Progenitor cell of endocrine pancreas (in vitro differentiated cells): ENCODE results near the gene RIF1. TPM values are rescaled to one million over a fixed set of nuclear protein-coding genes. Genes with fewer than 3 reads are reported as not detected.

Experiments used
- DNase-seq: peaks from one replicate; pipeline ENCODE4 v3.0.0; 2021; ENCODE audit warnings: low spot score; ENCODE audit not compliant: unreplicated experiment
- H3K27ac Mint-ChIP-seq: 2 replicates; pipeline ENCODE4 v1.8.0; 2021; ENCODE audit warnings: mild to moderate bottlenecking, moderate library complexity, mixed read lengths
- H3K27me3 Mint-ChIP-seq: 2 replicates; pipeline ENCODE4 v1.8.0; 2021; ENCODE audit warnings: mixed read lengths
- H3K36me3 Mint-ChIP-seq: 2 replicates; pipeline ENCODE4 v1.8.0; 2022; ENCODE audit warnings: mixed read lengths; ENCODE audit not compliant: insufficient read depth
- H3K4me1 Mint-ChIP-seq: 2 replicates; pipeline ENCODE4 v1.8.0; 2021; ENCODE audit warnings: low read depth, mixed read lengths
- H3K4me3 Mint-ChIP-seq: 2 replicates; pipeline ENCODE4 v1.8.0; 2021; ENCODE audit warnings: low read depth, mild to moderate bottlenecking, moderate library complexity, mixed read lengths
- H3K9me3 Mint-ChIP-seq: 2 replicates; pipeline ENCODE4 v1.8.0; 2021; ENCODE audit warnings: low read depth, mixed read lengths
- CTCF ChIP-seq: fragments of 200-600 bp; sonication (generic); IDR thresholded peaks from one replicate; pipeline ENCODE4 v1.5.0; 2021; ENCODE audit warnings: antibody characterized with exemption, mild to moderate bottlenecking; ENCODE audit not compliant: unreplicated experiment
- total RNA-seq: library from RNA; stranded (reverse); gene quantifications from 2 replicates; pipeline ENCODE4 v1.2.1, GENCODE V29; 2021

RIF1 gene
- total RNA-seq, 1 donor from 2014 or later = 54.4 TPM

GRCh38 chr2:151439127-151439526 is 29.4 kb downstream of the RIF1 start:
- H3K27ac Mint-ChIP-seq = no peak overlapping the region
- peaks cover 32% of the 10 kb centered on the region for H3K36me3 Mint-ChIP-seq
- H3K4me3 Mint-ChIP-seq = no peak overlapping the region
- no peak for TF ChIP-seq CTCF
- H3K4me1 Mint-ChIP-seq = no peaks in the 10 kb centered on the region
- no peaks in the 10 kb centered on the region for H3K9me3 Mint-ChIP-seq
- no peaks in the 10 kb centered on the region for H3K27me3 Mint-ChIP-seq
- no peak for DNase-seq

DNA sequence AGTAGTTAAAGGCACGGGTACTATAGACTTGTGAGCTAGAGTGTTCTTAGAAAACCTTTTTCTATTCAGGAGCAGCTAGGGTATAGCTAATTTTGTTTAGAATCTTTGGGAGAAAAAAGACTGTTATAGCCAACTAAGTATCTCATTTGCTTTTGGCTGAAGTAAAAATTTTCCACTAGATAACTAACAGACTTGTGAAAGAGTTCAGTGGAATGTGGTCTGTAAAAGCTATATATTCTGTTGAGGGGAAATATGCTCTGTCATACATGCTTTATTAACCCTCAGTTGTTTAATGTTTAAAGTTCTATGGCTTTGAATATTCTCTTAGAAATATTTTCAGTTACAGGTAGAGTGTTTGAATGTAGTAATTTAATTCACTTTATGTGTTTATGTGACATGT is 49.7 kb downstream of the RIF1 start:
- Mint-ChIP-seq H3K4me1 (no peaks in the 10 kb centered on the region), H3K9me3 (no peaks in the 10 kb centered on the region), H3K27ac (no peak overlapping the region), H3K4me3 (no peak overlapping the region), H3K36me3 (peaks cover 48% of the 10 kb centered on the region), H3K27me3 (no peaks in the 10 kb centered on the region)
- no peak for DNase-seq
- no peak for TF ChIP-seq CTCF

- Mint-ChIP-seq H3K27me3 (no peaks in the 10 kb centered on the region), H3K36me3 (peaks cover 67% of the 10 kb centered on the region), H3K4me1 (no peaks in the 10 kb centered on the region), H3K4me3 (no peak overlapping the region), H3K27ac (no peak overlapping the region), H3K9me3 (peaks cover 5% of the 10 kb centered on the region)
- DNase-seq = no peak
- TF ChIP-seq CTCF = no peak
Observed at GRCh38 chr2:151465771-151466170, 56.1 kb downstream of the RIF1 start.

GRCh38 chr2:151470556-151470955 is 60.9 kb downstream of the RIF1 start:
- no peak overlapping the region for H3K4me3 Mint-ChIP-seq
- no peaks in the 10 kb centered on the region for H3K27me3 Mint-ChIP-seq
- peaks cover 52% of the 10 kb centered on the region for H3K36me3 Mint-ChIP-seq
- H3K9me3 Mint-ChIP-seq = peaks cover 7% of the 10 kb centered on the region
- no peak for TF ChIP-seq CTCF
- no peak for DNase-seq
- H3K4me1 Mint-ChIP-seq = no peaks in the 10 kb centered on the region
- H3K27ac Mint-ChIP-seq = no peak overlapping the region

DNA sequence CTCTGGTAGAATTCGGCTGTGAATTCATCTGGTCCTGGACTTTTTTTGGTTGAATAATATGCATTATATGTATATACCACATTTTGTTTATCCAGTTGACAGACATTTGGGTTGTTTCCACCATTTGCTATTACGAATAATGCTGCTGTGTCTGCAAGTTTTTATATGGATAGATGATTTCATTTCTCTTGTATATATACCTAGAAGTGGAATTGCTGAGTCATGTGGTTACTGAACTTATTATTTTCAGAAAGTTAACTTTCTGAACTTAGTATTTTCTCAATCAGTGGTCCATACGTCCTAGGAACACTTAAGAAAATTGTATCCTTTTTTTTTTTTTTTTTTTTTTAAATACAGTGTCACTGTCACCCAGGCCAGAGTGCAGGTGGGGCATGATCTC is 63.3 kb downstream of the RIF1 start:
- H3K27ac Mint-ChIP-seq = no peak overlapping the region
- TF ChIP-seq CTCF = no peak
- H3K27me3 Mint-ChIP-seq = no peaks in the 10 kb centered on the region
- no peaks in the 10 kb centered on the region for H3K4me1 Mint-ChIP-seq
- peaks cover 7% of the 10 kb centered on the region for H3K9me3 Mint-ChIP-seq
- no peak for DNase-seq
- H3K4me3 Mint-ChIP-seq = no peak overlapping the region
- peaks cover 45% of the 10 kb centered on the region for H3K36me3 Mint-ChIP-seq

GRCh38 chr2:151475071-151475470 is 65.4 kb downstream of the RIF1 start:
- H3K4me1 Mint-ChIP-seq = no peaks in the 10 kb centered on the region
- peaks cover 2% of the 10 kb centered on the region for H3K9me3 Mint-ChIP-seq
- DNase-seq = no peak
- no peaks in the 10 kb centered on the region for H3K27me3 Mint-ChIP-seq
- no peak overlapping the region for H3K4me3 Mint-ChIP-seq
- H3K27ac Mint-ChIP-seq = no peak overlapping the region
- no peak for TF ChIP-seq CTCF
- H3K36me3 Mint-ChIP-seq = peaks cover 36% of the 10 kb centered on the region
